HG03442 (cell line): ENCODE measurements around the gene HAO1.

Source experiments
- ATAC-seq: cut with Tn5 transposase; IDR thresholded peaks from one replicate; pipeline ENCODE4 v1.9.1; 2021; ENCODE audit warnings: mild to moderate bottlenecking, moderate library complexity; ENCODE audit not compliant: unreplicated experiment

Gene HAO1

DNA sequence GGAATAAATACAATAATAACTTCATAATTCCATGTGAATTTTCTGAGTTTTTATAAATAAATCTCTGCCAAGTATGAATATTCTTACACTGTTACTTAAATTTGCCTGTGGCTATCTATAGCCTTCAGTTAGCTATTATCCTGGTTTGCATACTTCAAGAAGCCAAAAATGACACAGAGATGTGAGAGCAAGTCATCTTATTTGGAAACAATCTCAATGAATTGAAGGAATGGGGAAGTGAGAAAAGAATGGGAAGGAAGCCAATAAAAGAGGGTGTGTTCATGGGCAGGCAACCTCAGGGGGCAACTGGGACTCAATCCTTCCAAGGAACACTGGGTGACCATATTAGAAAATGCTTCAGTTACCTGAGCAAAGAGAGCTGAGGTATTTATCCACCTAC lies 9.9 kb downstream of the HAO1 start:
- ATAC-seq: no peak

GRCh38 chr20:7926767-7927166 lies 13.5 kb downstream of the HAO1 start:
- no peak for ATAC-seq

- no peak for ATAC-seq
These were observed 13.9 kb downstream of the HAO1 start for GRCh38 chr20:7926323-7926722.

DNA sequence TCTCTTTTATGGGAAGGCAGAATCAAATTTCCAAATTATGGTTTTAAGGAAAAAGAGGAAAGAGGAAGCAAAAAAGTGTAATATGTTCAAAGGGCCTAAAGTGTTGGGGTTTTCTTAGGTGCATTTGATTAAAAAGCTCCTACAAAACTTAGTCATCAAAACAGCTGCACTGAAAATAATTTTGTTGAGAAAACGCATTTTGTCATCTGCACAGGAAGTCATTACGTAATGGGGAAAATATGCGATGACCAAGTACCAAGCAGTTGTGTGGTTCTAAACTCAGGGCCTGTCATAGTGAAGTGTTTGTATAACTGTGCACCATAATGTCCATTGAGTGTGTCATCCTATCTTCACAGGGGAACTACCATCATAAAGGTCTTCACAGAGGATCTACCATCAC lies 15.6 kb downstream of the HAO1 start:
- ATAC-seq: no peak

GRCh38 chr20:7916648-7917047 lies 23.6 kb downstream of the HAO1 start:
- ATAC-seq: no peak

GRCh38 chr20:7912551-7912950 lies 27.7 kb downstream of the HAO1 start:
- ATAC-seq: no peak

DNA sequence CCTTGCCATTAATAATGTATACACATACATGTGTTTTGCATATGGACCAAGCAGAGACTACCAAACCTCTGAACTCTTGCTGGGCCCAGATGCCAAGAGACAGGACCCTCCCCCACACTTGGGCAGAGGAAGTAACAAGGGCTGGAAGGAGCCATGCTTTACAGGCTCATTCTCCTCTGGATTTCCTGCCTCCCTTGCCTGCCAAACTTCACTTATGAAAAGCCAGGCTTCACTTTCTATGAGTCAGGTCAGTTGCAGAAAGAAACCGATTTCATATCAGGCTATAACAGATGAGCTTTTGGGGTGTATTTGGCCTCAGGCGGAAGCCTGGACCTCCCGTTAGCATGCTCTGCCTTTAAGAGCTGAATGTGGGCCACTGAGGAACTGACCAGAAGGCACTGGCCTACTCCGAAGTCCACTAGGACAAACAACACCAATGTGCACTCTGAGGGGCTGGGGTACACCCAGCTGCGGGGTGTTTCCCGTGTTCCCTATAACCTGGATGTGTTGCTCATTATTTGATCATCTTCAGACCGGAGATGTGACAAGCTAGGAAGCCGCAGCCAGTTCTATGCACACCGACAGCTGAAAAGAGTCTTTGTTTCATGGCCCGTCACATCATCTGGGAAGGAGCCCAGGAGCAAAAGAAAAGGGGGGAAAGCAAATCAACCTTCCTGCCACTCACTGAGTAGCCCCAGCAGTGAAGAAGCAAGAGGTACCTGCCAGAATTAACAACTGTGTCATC lies 28.5 kb downstream of the HAO1 start:
- ATAC-seq: no peak

GRCh38 chr20:7908905-7909304 lies 31.4 kb downstream of the HAO1 start:
- ATAC-seq: no peak

GRCh38 chr20:7903429-7903828 lies 36.8 kb downstream of the HAO1 start:
- no peak for ATAC-seq

- no peak for ATAC-seq
These were observed 37.4 kb downstream of the HAO1 start for GRCh38 chr20:7902879-7903278.

- ATAC-seq: no peak
These were observed 42.4 kb downstream of the HAO1 start for GRCh38 chr20:7897781-7898364.

DNA sequence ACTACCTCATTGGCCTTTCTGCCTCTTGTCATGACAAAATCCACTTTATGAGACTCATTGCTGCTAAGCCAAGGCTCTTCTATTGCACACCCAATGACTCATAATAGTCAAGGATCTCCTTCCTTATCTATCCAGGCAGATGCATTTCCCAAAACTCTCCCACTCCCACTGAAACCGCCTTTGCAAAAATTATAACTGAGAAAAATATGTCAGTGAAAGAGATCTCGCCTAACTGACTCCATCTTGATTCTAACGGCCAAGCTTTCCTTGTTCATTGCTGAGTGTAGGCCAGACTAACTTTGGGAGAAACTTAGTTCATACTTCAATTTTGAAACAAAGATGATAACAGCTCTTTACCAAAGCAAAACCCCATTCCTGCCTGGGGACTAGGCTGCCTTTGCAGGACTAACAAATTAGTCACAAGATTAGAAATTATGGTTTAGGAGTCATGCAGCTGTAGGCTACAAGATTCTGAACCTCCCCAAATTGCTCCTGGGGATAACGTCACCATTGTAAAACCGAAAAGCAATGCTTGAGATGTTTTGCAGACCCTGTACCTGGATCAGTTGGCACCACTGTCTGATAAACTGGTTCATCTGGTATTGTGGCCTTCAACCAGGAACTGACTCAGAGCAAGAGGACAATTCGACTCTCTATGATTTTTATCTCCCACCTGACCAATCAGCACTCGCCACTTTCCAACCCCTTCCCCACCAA lies 47.1 kb downstream of the HAO1 start:
- no peak for ATAC-seq

GRCh38 chr20:7891705-7892104 lies 48.6 kb downstream of the HAO1 start:
- ATAC-seq: no peak

- no peak for ATAC-seq
These were observed 50.5 kb downstream of the HAO1 start for GRCh38 chr20:7889736-7890135.

DNA sequence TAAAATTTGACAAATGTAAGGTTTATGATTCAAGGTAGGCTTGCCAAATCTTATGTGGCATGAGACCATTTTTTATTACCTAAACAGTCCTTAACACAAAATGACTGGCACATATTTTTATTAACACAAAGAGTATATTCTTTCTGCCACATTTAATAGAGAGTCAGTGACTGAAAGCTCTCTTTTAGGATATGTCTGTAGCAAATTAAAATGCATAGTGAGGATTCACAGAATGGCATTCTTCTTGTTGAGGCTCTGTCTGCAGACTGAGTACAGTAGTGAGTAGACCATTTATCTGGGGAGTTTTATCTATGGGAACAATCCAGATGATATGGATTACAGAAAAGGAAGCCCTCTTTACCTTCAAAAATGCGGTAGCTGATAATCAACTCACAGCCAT lies 56.5 kb downstream of the HAO1 start:
- ATAC-seq: no peak

GRCh38 chr20:7883309-7883708 lies 56.9 kb downstream of the HAO1 start:
- no peak for ATAC-seq

DNA sequence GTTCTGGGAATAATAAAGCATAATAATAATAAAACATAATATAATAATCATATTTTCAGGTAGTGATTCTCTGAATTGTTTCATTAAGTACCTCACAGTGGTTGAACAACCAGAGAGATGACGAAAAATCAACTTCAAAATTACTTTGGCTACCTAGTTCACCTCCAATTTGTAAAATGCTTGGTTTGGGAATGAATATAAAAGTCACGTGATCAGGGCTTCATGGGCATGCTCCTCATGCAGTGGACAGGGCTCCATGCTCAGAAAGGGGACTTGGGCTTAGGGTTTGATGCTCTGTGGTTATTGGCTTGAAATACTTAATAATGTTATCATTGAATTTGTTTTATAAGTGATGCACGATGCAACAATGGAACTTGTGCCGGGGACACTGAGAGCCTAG lies 58.2 kb downstream of the HAO1 start:
- ATAC-seq: no peak

- ATAC-seq: no peak
These were observed 58.7 kb downstream of the HAO1 start for GRCh38 chr20:7881551-7881950.

- no peak for ATAC-seq
These were observed 60.4 kb downstream of the HAO1 start for GRCh38 chr20:7879883-7880282.

DNA sequence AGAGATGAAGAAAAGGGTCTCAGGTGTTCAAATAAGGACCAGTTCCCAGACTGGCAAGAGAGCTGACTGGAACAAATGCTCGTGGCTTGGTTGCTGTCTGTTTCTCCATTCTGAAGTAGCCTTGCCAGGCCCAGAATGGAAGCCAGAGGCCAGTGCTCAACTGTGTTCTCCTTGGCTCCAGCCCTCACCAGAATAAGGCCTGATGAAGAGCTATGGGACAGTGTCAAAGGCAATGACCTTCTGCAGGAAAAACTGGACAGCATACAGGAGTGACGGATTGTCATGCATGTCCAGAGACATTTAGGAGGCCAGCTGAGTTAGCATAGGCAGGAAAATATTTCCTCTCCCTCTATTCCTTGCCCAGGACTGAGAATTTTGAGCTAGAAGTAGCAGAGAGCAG lies 72.2 kb downstream of the HAO1 start:
- ATAC-seq: no peak

- no peak for ATAC-seq
These were observed 74.0 kb downstream of the HAO1 start for GRCh38 chr20:7866285-7866684.

- no peak for ATAC-seq
These were observed 80.9 kb downstream of the HAO1 start for GRCh38 chr20:7859356-7859802.
